OCI-LY7 (cell line): ENCODE results near the gene EMILIN1.

ENCODE experiments used
- EZH2phosphoT487 ChIP-seq: fragments of 200-600 bp; sonication (generic); IDR thresholded peaks from 2 replicates; pipeline ENCODE4 v1.6.1; 2018; ENCODE audit warnings: low read depth, borderline replicate concordance, mild to moderate bottlenecking, mixed run types, antibody characterized with exemption, low read length, moderate library complexity, mixed read lengths
- TF ChIP-seq, protein P1 (sequence below): fragments of 200-600 bp; sonication (generic); conservative IDR thresholded peaks from 2 replicates; pipeline ENCODE4 v1.5.1; 2014; ENCODE audit warnings: mild to moderate bottlenecking, antibody characterized with exemption, low read length, moderate library complexity, mixed read lengths

DNA sequence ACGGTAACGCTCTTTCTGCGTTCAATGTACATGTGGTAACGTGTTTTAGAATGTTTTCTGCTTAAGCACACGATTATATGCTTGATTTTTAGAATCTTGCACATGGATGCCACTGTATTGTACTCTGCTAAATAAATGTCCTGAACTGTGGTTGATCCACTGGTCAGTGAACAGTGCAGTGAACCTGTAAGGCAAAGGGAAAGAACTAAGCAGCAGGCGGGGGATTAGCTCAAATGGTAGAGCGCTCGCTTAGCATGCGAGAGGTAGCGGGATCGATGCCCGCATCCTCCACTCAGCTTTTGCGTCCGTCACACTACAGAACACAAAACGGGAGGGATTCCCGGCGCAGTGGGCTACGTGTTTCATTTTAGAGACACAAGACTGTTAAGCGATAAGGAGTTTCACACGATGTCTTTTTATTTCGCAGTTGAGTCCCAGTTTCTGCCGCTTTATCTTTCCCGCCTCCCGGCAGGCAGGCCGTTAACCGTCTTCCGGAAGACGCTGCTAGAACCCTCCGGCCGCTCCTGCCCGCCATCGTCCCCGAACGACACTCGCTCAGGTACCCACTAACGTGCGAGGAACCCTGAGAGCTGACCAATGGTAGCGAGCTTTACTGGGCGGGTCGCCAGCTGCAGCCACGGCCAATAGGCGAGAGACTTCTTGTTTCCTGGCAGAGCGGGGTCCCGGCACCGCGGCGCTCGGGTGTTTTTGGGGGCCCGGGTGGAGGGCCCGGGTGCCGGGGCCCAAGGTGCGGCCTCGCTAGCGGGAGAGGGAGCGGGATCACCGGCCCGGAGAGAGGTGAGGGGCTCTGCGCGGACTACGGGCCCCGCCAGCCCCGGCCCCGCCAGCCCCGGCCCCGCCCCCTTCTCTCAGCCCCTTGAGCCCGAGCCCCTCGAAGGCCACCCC lies 27.2 kb upstream of the EMILIN1 start, which contains the start of gene AGBL5:
- TF ChIP-seq, protein P1, sequence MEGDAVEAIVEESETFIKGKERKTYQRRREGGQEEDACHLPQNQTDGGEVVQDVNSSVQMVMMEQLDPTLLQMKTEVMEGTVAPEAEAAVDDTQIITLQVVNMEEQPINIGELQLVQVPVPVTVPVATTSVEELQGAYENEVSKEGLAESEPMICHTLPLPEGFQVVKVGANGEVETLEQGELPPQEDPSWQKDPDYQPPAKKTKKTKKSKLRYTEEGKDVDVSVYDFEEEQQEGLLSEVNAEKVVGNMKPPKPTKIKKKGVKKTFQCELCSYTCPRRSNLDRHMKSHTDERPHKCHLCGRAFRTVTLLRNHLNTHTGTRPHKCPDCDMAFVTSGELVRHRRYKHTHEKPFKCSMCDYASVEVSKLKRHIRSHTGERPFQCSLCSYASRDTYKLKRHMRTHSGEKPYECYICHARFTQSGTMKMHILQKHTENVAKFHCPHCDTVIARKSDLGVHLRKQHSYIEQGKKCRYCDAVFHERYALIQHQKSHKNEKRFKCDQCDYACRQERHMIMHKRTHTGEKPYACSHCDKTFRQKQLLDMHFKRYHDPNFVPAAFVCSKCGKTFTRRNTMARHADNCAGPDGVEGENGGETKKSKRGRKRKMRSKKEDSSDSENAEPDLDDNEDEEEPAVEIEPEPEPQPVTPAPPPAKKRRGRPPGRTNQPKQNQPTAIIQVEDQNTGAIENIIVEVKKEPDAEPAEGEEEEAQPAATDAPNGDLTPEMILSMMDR: no peak
- TF ChIP-seq EZH2phosphoT487: no peak
